Measurements from ENCODE around the gene GOLGA6B.
"Not testable (repeated sequence)": the region's sequence is repeated elsewhere in the genome, so short reads cannot be mapped to it uniquely, and the experiment has no call there.

Gene GOLGA6B, protein sequence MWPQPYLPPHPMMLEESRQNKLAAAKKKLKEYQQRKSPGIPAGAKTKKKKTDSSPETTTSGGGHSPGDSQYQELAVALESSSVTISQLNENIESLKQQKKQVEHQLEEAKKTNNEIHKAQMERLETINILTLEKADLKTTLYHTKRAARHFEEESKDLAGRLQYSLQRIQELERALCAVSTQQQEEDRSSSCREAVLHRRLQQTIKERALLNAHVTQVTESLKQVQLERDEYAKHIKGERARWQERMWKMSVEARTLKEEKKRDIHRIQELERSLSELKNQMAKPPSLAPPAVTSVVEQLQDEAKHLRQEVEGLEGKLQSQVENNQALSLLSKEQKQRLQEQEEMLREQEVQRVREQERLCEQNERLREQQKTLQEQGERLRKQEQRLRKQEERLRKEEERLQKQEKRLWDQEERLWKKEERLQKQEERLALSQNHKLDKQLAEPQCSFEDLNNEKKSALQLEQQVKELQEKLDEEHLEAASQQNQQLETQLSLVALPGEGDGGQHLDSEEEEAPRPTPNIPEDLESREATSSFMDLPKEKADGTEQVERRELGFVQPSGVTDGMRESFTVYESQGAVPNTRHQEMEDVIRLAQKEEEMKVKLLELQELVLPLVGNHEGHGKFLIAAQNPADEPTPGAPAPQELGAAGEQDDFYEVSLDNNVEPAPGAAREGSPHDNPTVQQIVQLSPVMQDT

DNA sequence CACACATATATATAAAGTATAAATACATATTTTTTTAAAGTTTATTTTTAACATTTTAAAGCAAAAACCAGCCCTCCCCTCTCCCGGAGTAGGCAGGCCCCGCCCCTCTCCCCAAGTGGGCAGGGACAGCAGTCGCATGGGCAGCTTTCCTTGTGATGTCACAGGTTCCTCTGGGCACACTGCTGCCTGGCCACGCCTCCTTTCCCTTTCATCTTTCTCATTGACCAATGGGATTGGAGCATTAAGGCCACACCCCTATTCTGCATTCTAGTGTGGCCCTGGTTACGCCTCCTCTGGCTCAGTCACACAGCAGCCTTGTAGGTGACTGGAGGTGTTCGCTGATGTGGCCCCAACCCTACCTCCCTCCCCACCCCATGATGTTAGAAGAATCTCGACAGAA lies at the start of gene GOLGA6B:
Gene GOLGA6B, plus strand, starts transcription at position 301 of the 400 bp plus-strand sequence. Its CDS starts 41 bp downstream, at position 342.
- not testable (repeated sequence) for FAIRE-seq

DNA sequence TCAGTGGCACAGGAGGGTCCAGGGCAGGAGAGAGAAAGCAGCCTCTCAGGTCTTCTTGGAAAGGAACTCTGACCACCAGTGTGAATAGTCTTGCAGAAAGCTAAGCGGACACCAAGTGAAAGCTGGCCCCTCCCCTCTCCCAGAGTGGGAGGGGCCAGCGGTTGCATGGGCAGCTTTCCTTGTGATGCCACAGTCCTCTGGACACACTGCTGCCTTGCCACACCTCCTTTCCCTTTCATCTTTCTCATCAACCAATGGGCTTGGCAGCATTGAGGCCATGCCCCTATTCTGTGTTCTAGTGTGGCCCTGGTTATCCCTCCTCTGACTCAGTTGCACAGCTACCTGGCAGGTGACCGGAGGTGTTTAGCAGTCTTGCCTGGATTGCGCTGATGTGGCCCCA lies 49.7 kb upstream of the GOLGA6B start:
- FAIRE-seq: no peak

DNA sequence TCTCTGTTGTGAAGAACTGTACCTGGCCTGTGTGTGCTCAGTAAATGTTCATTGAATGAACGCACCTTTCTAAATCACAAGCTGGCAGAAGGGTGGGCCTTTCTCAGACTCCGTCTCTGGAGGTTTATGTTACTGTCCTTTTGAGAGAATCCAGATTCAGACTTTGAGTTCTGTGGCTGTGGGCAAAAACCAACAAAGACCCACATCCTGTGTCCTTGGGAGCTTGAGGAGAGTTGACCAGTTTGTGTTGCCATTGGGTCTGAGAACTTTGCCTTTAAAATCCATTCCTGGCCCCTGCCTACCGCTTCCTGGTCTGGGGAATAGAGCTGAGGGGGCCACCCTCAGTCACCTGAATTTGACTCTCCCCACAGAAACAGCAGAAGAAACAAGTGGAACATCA lies 46.4 kb upstream of the GOLGA6B start:
- FAIRE-seq: not testable (repeated sequence)

DNA sequence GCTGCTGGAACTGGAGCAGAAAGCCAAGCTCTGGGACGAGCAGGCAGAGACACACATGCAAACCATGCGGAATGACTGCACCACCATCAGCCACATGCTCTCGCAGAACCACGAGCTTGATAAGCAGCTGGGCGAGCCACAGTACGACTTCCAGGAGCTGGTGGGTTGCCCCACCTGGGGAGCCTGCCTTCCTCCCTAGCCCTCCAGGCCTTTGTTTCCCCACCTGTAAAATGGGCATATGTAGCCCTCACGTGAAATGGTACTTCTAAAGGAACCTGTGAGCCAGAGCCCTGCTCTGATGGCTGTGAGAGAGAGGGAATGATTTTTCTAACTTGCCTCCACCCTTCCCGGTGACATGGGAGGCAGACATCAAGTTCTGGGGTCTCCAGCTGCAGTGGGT lies 44.6 kb upstream of the GOLGA6B start:
- FAIRE-seq: no peak

DNA sequence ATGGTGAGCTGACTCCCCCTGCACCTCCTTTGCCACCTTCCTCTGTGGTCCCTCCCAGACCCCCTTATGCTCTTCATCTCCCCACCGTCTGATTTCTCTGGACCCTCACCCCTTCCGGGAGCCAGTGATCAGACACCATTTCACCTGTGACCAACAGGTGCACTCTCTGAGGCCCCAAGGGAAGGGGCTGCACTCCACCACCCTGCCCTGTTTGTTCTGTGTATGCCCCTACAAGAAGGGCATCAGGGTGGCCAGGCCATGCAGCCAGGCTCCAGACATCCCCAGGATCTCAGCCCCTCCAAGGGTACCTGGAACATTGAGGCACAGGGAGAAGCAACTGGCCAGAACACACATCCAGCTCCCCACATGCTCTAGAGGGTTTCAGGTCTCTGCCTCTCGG lies 42.2 kb upstream of the GOLGA6B start:
- FAIRE-seq: not testable (repeated sequence)

DNA sequence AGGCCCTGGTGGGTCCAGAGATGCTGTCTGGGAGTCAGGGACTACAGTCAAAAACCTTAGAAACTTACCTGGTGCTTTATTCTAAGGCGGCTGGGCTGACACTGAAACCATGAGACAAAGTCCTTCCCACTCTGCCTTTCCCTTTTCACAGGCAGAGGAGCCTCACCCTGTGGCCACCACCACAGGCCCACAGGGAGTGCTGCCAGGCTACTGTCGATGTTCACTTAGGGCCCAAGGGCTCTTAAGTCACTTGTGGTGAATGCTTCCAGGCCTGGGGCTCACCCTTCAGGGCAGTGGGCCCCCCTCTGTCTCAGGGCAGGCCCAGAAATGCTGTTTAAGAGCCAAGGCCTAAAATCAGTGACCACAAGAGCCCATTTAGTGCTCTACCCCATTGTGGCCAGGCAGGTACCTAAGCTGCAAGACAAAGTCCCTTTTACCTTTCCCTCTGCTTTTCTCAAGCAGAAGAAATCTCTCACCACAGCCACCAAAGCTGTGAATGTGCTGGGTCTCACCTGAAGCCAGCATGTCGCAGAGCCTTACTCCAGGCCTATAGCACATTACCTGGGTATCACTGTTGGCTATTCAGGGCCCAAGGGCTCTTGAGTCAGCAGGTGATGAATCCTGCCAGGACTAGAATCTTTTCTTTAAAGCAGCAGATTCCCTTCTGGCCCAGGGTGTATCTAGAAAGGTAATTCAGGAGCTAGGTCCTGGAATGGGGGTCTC lies 39.5 kb upstream of the GOLGA6B start:
- no peak for FAIRE-seq

DNA sequence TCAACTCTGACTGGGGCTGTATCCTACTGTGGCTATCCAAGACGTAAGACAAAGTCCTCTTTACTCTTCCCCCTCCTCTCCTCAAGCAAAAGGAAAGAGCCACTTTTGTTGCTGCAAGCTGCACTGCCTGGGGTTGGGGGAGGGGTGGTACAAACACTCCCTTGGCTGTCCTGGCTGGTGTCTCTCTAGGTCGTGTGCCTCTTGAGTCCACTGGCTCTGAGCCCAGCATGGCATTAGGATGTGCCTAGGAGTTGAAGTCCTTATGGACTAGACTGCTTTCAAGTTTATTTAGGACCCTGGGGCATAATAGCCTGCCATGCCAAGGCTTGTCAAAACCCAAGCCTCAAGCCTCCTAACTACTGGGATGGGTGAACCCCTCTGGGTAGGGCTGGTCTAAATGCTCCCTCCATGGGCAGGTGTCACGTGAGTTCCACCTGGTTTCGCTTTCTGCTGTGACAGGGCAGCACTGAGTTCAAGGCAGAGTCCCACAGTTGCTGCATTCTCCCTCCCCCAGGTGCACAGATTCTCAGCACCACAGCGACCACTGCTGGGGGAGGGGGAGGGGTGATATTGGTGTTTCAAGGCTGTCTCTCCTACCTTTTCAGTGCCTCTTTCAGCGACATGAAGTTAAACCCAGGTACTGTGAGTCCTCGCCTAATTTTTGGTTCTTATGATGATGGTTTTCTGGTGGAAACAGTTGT lies 38.8 kb upstream of the GOLGA6B start:
- FAIRE-seq: not testable (repeated sequence)

DNA sequence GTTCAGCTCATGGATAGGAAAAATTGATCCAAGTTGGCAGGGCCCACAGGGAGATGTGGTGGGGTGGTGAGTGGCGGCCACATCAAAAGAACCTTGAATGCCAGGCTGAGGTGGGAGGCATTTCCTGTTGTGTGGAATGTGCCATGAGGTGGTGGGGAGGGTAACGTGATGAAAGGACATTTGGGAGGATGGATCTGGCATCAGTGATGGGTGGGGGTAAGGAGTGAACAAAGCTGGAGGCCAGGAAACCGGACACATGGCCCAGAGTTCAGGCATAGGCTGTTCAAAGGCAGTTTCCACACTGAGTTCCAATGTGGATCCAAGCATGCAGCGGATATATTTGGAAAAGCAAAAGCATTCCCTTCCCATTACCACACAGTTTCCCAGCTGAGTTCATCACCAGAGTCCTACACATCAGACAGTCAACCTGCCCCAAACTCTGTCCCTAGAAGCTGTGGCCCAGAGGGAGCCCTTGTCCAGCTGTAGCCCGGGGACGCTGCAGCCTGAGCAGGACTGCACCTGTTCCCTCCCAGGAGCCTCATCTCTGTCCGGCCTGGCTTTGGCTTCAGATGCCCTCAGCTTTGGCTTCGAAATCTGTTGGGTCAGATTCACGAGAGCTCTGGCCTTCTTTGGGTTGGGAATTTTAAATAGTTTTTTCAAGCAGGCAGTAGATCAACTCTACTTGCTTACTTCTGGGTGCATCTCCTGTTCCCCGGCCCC lies 37.8 kb upstream of the GOLGA6B start:
- FAIRE-seq: no peak

DNA sequence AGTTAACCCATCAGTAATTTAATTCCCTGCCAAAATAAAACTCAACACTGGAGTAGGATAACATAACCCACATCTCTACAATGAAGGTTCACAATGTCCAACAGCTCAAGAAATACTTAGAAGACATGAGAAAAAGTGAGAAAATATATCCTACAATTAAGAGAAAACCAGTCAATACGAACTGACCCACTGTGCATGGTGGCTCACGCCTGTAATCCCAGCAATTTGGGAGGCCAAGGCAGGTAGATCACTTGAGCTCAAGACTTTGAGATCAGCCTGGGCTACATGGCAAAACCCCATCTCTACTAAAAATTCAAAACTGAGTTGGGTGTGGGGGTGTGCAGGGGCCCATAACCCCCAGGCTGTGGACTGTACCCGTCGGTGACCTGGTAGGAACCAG lies 30.6 kb upstream of the GOLGA6B start:
- not testable (repeated sequence) for FAIRE-seq

DNA sequence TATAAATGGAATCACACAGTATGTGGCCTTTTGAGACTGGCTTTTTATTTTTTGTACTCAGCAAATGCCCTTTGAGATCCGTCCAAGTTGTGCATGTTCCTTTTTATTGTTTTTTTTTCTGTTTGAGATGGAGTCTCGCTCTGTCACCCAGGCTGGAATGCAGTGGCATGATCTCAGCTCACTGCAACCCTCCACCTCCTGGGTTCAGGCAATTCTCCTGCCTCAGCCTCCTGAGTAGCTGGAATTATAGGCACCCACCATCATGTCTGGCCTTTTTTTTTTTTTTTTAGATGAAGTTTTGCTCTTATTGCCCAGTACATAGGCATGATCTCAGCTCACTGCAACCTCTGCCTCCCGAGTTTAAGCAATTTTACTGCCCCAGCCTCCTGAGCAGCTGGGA lies 28.3 kb upstream of the GOLGA6B start:
- not testable (repeated sequence) for FAIRE-seq

DNA sequence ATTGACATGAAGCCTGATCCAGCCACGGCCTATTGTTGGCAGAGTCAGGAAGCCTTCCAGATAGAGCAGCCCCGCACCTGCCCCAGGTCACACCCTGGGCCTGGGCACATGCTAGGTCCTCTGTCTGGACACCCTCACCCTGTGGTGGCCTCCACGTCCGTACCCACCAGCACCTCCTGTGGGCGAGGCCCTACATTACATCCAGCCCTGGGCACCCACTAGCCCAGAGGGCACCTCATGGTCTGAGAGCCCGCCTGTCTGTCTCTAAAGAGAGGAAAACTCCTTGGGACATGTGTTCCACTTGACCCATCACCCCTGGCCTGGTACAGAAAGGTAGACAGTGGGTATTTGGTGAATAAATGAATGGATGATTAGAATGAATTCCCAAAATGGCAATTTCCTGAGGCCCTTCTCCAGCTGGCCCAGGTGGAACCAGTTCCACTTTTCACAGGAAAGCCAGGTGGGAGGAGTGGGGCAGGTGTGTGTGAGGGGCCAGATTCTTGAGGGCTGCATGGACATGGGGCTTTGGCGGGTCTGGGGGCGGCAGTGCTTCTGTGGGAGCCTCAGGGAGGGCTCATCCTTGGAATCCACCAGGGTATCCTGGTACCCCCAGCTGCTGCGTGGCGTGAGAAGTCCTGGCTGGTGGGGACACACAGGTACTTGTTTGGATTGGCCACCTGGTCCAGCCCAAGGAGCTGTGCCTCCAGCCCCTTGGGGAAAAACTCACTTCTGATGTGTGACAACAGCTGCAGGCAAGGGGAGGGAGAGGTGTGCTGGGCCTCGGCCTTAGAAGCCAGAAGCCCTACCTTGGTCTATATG lies 26.0 kb upstream of the GOLGA6B start:
- not testable (repeated sequence) for FAIRE-seq

DNA sequence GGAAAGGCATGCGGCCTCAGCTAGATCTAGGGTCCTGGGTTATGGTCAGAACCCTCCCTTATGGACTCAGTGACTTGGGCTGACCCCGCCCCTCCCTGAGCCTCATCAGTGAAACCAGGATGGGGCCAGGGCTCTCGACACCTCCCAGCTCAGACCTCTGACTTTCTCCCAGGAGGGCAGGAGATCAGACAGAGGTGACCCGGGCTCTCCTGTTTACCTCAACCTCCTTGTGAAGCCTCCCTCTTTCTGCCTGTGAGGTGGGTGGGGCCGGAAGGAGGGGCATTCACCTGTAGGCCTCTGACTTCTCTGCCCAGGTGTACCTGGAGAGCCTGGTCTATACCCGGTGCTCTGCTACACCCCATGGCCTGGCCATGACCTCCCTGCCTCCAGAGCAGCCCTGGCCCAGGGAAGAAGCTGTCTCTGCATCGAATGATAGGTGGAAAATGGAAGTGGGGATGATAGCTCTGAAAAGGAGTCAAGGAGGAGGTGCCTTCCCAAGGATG lies 25.4 kb upstream of the GOLGA6B start:
- not testable (repeated sequence) for FAIRE-seq

DNA sequence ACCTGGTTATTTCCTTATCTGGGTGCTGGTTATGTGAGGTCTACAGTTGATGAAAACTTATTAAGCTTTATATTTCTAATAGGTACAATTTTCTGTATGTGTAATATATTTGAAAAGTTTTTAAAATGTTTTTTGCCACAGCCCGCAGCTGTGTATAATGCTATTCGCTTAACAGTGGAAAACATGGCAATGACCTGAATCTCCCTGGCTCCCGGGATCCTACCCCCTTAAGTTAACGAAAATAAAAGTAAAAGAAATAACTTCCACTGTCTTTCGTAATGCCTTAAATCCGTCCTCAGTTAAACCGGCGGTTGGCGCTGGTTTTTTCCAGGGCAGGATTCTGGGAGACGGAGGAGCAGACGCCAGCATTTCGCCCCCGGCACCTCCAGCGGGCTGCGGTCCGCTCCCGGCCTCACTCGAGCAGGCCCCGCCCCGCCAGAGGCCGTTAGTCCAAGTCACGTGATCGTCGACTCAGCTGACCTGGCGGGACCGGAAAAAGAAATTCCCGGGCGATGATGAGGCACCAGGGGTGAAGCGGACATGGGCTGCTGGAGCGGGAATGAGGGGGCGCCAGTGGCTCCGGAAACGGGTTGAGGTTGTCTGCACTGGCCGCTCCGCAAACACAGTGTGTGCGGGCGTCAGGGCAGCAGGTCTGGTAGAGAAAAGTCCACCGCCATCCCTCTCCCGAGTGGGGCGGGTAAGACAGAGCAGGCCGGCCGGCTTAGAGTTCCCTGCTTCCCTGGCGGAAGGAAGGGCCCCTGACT lies 17.8 kb upstream of the GOLGA6B start:
- FAIRE-seq: not testable (repeated sequence)

DNA sequence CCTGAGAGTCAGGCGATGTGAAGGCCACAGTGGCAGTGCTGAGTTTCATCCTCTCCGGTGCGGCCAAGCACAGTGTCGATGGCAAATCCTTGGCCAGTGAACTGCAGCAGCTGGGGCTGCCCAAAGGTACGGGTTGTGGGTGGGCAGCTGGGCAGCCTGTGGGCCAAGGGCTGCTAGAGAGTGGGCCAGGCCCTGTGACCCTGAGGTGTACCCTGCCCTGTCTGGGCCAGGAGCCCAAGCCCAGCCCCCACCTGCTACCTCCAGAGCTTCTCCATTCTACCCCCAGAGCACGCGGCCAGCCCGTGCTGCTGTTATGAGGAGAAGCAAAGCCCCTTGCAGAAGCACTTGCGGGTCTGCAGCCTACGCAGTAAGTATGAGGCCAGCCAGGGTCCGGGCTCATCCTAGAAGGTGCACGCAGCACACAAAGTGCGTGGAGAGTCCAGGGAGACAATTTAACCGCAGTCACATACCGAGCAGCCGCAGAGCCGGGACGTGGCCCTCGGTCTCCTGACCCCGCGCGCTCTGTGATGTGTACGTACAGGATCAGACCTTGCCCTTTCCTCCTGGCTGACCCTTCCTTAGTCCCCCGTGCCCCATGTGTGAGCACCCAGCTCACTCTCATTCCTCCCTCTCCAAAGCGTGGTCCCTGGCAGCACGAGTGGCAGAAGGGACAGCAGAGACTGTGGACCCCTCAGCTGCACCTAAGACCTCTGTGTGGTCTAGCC lies 14.6 kb upstream of the GOLGA6B start:
- not testable (repeated sequence) for FAIRE-seq

DNA sequence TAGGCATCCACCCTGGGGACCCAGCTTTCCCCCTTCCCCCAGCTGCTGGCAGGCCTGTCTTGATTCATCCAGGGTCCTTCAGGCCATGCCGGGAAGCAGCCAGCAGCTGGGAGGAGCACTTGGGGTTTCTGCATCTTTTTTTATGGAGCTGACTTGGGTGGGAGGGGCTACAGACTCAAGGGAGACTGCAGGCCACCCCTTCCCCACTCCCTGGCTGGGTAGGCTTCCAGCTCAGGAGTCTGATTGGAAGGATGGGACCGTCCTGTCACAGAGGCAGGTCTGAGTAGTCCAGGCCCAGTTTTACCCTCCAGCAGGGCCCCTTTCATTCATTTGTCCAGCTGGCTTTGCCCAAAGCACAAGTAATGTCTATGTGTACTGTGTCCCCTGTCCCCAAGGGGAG lies 12.2 kb upstream of the GOLGA6B start:
- FAIRE-seq: not testable (repeated sequence)

DNA sequence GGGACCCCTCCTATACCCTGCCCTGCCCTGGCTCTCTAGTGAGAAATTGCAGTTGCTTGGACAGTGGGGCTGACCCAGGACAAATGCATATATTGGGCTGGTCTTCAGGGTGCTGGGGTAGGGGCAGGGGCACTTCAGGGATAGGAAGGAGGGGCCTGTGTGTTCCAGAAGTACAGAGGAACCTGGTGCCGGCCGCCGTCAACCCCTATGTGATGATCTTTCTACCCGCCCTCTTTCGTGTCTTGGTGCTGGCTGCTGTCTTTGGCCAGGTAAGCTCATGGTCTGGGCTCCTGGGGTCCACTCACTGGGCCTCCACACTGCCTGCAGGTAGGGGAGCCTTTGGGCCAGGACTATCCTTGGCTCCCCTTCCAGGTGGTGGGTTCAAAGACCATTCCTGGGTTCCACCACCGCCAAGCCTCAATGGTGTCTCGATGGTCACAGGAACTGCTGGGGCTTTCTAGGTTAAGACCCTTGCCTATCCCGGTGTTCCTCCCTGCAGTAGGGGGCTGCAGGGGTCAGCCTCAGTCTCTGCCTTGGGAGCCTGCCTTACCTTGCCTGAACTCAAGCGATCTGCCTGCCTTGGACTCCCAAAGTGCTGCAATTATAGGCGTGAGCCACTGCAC lies 5.8 kb upstream of the GOLGA6B start:
- FAIRE-seq: not testable (repeated sequence)

DNA sequence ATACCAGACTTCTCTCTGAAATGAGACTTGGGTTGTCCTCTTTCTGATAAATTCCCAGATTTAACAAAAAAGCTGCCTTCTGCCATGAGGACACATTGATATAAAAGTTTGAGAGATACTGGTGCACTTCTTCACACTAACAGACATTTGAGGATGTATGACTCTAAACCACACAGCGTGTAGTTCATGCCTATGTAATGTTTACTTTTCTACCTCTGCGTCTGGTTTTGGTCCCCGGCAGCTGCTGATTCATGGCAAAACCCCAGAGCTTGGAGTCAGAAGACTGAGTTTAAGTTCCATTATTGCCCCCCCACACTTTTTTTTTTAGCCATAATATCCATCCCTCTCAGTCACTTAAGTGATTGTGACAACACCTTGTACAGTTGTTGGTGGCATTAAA lies 1.5 kb downstream of the GOLGA6B start:
- FAIRE-seq: not testable (repeated sequence)

DNA sequence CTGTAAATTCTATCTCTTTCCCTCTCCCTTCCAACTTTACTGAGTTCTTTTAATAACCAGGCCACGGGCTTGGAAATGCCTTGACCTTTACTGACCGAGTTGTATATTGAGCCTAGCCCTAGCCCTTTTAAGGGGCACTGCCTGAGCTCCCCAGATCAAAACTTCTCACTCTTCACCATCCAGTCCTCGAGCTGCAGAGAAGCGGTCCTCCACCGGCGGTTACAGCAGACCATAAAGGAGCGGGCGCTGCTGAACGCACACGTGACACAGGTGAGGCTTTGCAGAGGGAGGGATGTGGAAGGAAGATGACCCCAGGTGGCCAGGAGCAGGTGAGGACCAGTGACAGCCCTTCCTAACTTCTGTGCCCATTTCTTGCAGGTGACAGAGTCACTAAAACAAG lies 6.6 kb downstream of the GOLGA6B start:
- FAIRE-seq: not testable (repeated sequence)

DNA sequence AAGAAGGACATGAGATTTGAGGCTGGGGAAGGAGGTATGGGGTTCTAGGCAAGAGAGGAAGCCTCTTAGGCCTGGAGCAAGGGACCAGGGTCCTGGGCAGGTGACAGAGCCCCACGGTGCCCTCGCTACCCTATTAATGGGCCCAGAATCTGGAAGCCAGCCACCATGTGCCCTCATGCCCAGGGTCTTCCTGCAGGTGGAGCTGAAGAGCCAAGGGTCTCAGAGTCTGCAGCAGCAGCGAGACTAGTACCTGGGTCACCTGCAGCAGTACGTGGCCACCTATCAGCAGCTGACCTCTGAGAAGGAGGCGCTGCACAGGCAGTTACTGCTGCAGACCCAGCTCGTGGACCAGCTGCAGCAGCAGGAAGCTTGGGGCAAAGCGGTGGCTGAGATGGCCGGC lies 9.4 kb downstream of the GOLGA6B start:
- FAIRE-seq: not testable (repeated sequence)

Data from colon (tissue), 2 donors.